ENCODE data around the gene TP53BP1.

TP53BP1 gene

GRCh38 chr15:43511012-43511885 is 18.3 kb upstream of the TP53BP1 start:
- peak; percentile 47 for TF ChIP-seq CTCF (IDR thresholded peaks at IDR 0.05; ENCODE audit: poor library complexity, severe bottlenecking)
- no peaks in the 10 kb centered on the region for H3K4me1 ChIP-seq (ENCODE audit: insufficient read depth, poor library complexity, severe bottlenecking)
- H3K4me3 ChIP-seq (ENCODE audit: severe bottlenecking) = peak overlapping the region; percentile 51
- DNase-seq (ENCODE audit: low spot score) (no peak), ATAC-seq (ENCODE audit: low read depth) (peak; percentile 9; the same call in 1 of the 3 replicates)
- H3K27me3 ChIP-seq (ENCODE audit: insufficient read depth, poor library complexity, severe bottlenecking) = no peaks in the 10 kb centered on the region
- H3K9me3 ChIP-seq (ENCODE audit: severe bottlenecking) = no peaks in the 10 kb centered on the region
- no peak overlapping the region for H3K27ac ChIP-seq (ENCODE audit: poor library complexity, severe bottlenecking)
- no peaks in the 10 kb centered on the region for H3K36me3 ChIP-seq (ENCODE audit: low read depth)

- no peaks in the 10 kb centered on the region for H3K4me1 ChIP-seq (ENCODE audit: insufficient read depth, poor library complexity, severe bottlenecking)
- ATAC-seq (ENCODE audit: low read depth) (peak; percentile 96), DNase-seq (ENCODE audit: low spot score) (peak; percentile 100)
- no peaks in the 10 kb centered on the region for H3K36me3 ChIP-seq (ENCODE audit: low read depth)
- no peaks in the 10 kb centered on the region for H3K27me3 ChIP-seq (ENCODE audit: insufficient read depth, poor library complexity, severe bottlenecking)
- peak overlapping the region; percentile 51 for H3K4me3 ChIP-seq (ENCODE audit: severe bottlenecking)
- H3K9me3 ChIP-seq (ENCODE audit: severe bottlenecking) = no peaks in the 10 kb centered on the region
- TF ChIP-seq CTCF (IDR thresholded peaks at IDR 0.05; ENCODE audit: poor library complexity, severe bottlenecking) = peak; percentile 18
- peak overlapping the region; percentile 33 for H3K27ac ChIP-seq (ENCODE audit: poor library complexity, severe bottlenecking)
Measured at GRCh38 chr15:43510200-43511011, 17.4 kb upstream of the TP53BP1 start.

GRCh38 chr15:43509660-43510199 is 16.8 kb upstream of the TP53BP1 start:
- H3K4me3 ChIP-seq (ENCODE audit: severe bottlenecking) = peak overlapping the region; percentile 51
- H3K27ac ChIP-seq (ENCODE audit: poor library complexity, severe bottlenecking) = peak overlapping the region; percentile 33
- H3K36me3 ChIP-seq (ENCODE audit: low read depth) = no peaks in the 10 kb centered on the region
- H3K4me1 ChIP-seq (ENCODE audit: insufficient read depth, poor library complexity, severe bottlenecking) = no peaks in the 10 kb centered on the region
- no peaks in the 10 kb centered on the region for H3K9me3 ChIP-seq (ENCODE audit: severe bottlenecking)
- no peaks in the 10 kb centered on the region for H3K27me3 ChIP-seq (ENCODE audit: insufficient read depth, poor library complexity, severe bottlenecking)
- ATAC-seq (ENCODE audit: low read depth) (no peak), DNase-seq (ENCODE audit: low spot score) (no peak)
- no peak for TF ChIP-seq CTCF (IDR thresholded peaks at IDR 0.05; ENCODE audit: poor library complexity, severe bottlenecking)

- H3K9me3 ChIP-seq (ENCODE audit: severe bottlenecking) = no peaks in the 10 kb centered on the region
Measured at GRCh38 chr15:43508991-43509659, 16.2 kb upstream of the TP53BP1 start.

More at GRCh38 chr15:43508991-43509659, 16.2 kb upstream of the TP53BP1 start:
- no peak for TF ChIP-seq CTCF (IDR thresholded peaks at IDR 0.05; ENCODE audit: poor library complexity, severe bottlenecking)
- no peaks in the 10 kb centered on the region for H3K27me3 ChIP-seq (ENCODE audit: insufficient read depth, poor library complexity, severe bottlenecking)
- ATAC-seq (ENCODE audit: low read depth) (no peak), DNase-seq (ENCODE audit: low spot score) (no peak)
- H3K4me1 ChIP-seq (ENCODE audit: insufficient read depth, poor library complexity, severe bottlenecking) = no peaks in the 10 kb centered on the region
- no peak overlapping the region for H3K27ac ChIP-seq (ENCODE audit: poor library complexity, severe bottlenecking)
- no peaks in the 10 kb centered on the region for H3K36me3 ChIP-seq (ENCODE audit: low read depth)
- H3K4me3 ChIP-seq (ENCODE audit: severe bottlenecking) = no peak overlapping the region

Data from RWPE2 (cell line).